IMR-90 (cell line): ENCODE results near the gene SLC44A1. TPM values are rescaled to one million over a fixed set of nuclear protein-coding genes. Genes with fewer than 3 reads are reported as not detected.

Source experiments
- ATAC-seq: fragments of 200-7000 bp; cut with Tn5 transposase; 2 replicates; pipeline ENCODE4 v1.9.1; 2020; ENCODE audit warnings: low read depth, mild to moderate bottlenecking, moderate library complexity
- BruUV-seq: library from RNA; stranded (reverse); fragments of 400-500 nt; replicated peaks from 2 replicates; lab custom pipeline; 2021; lab: Mats Ljungman, UMichigan
- CTCF ChIA-PET: fragments of 300-600 bp; formaldehyde crosslinking; extraction: SDS; loops from one replicate; lab custom pipeline; 2021; ENCODE audit warnings: antibody characterized with exemption; lab: Yijun Ruan, JAX
- POLR2A ChIA-PET: fragments of 300-600 bp; sonication (Branson Sonifier 250); formaldehyde crosslinking; loops from one replicate; lab custom pipeline; 2022; ENCODE audit warnings: antibody characterized with exemption; ENCODE audit not compliant: unreplicated experiment; lab: Charles Lee
- DNase-seq: peaks from one replicate; pipeline ENCODE4 v3.0.0; 2013
- H2AFZ ChIP-seq: replicated peaks from 2 replicates; pipeline ENCODE3; 2013; ENCODE audit warnings: low read length, mild to moderate bottlenecking; ENCODE audit not compliant: poor library complexity
- H2AK5ac ChIP-seq: 2 replicates; pipeline ENCODE4 v1.6.1; 2013; ENCODE audit warnings: low read depth, low read length, inconsistent platforms
- H2AK9ac ChIP-seq: replicated peaks from 2 replicates; pipeline ENCODE3; 2013; ENCODE audit warnings: mild to moderate bottlenecking, low read depth, low read length, moderate library complexity; ENCODE audit not compliant: poor library complexity
- H2BK120ac ChIP-seq: 2 replicates; pipeline ENCODE4 v1.6.1; 2013; ENCODE audit warnings: low read depth, low read length, inconsistent platforms
- H2BK15ac ChIP-seq: 3 replicates; pipeline ENCODE4 v1.6.1; 2013; ENCODE audit warnings: low read depth, low read length, inconsistent platforms
- H2BK20ac ChIP-seq: 2 replicates; pipeline ENCODE4 v1.6.1; 2013; ENCODE audit warnings: low read depth, mild to moderate bottlenecking, inconsistent platforms, low read length, moderate library complexity
- H2BK5ac ChIP-seq: 2 replicates; pipeline ENCODE4 v1.6.1; 2013; ENCODE audit warnings: mild to moderate bottlenecking, low read depth, low read length, inconsistent platforms; ENCODE audit not compliant: poor library complexity, severe bottlenecking
- H3K14ac ChIP-seq: replicated peaks from 2 replicates; pipeline ENCODE4 v1.6.1; 2013; ENCODE audit warnings: low read depth, low read length, inconsistent platforms
- H3K18ac ChIP-seq: 2 replicates; pipeline ENCODE4 v1.6.1; 2013; ENCODE audit warnings: low read depth, low read length, control low read depth
- H3K23ac ChIP-seq: 2 replicates; pipeline ENCODE4 v1.6.1; 2013; ENCODE audit warnings: low read depth, low read length, inconsistent platforms
- H3K27ac ChIP-seq: 2 replicates; pipeline ENCODE4 v1.5.1; 2013; ENCODE audit warnings: mild to moderate bottlenecking, control low read depth, low read length; ENCODE audit not compliant: insufficient read depth
- H3K27me3 ChIP-seq: 2 replicates; pipeline ENCODE4 v1.6.1; 2013; ENCODE audit warnings: low read length; ENCODE audit not compliant: control insufficient read depth, insufficient read depth
- H3K36me3 ChIP-seq: 2 replicates; pipeline ENCODE4 v1.6.1; 2013; ENCODE audit warnings: low read length, mixed read lengths; ENCODE audit not compliant: control insufficient read depth, insufficient read depth
- H3K4ac ChIP-seq: 2 replicates; pipeline ENCODE4 v1.6.1; 2013; ENCODE audit warnings: low read depth, low read length, inconsistent platforms
- H3K4me1 ChIP-seq: 2 replicates; pipeline ENCODE4 v1.6.1; 2013; ENCODE audit warnings: low read length, mixed read lengths; ENCODE audit not compliant: control insufficient read depth, insufficient read depth
- H3K4me2 ChIP-seq: 2 replicates; pipeline ENCODE4 v1.6.1; 2013; ENCODE audit warnings: low read depth, mild to moderate bottlenecking, control low read depth, low read length, moderate library complexity
- H3K4me3 ChIP-seq: 2 replicates; pipeline ENCODE4 v1.5.1; 2013; ENCODE audit warnings: low read depth, mild to moderate bottlenecking, control low read depth, low read length, moderate library complexity; ENCODE audit not compliant: insufficient read depth
- H3K56ac ChIP-seq: 2 replicates; pipeline ENCODE4 v1.6.1; 2013; ENCODE audit warnings: low read length, inconsistent platforms; ENCODE audit not compliant: insufficient read depth; ENCODE audit errors: extremely low read depth
- H3K79me1 ChIP-seq, 2 experiments: 2 replicates each; pipeline ENCODE4 v1.6.1; 2013; ENCODE audit warnings: low read length in 2 of 2, inconsistent platforms in 1 of 2, low read depth in 1 of 2
- H3K9ac ChIP-seq: 2 replicates; pipeline ENCODE4 v1.6.1; 2013; ENCODE audit warnings: low read depth, low read length, control low read depth
- H3K9me1 ChIP-seq: 2 replicates; pipeline ENCODE4 v1.6.1; 2013; ENCODE audit warnings: low read length, inconsistent platforms; ENCODE audit not compliant: insufficient read depth
- H3K9me3 ChIP-seq: 2 replicates; pipeline ENCODE4 v1.6.1; 2013; ENCODE audit warnings: low read length; ENCODE audit not compliant: control insufficient read depth, insufficient read depth
- H4K20me1 ChIP-seq: 2 replicates; pipeline ENCODE4 v1.6.1; 2013; ENCODE audit warnings: low read length, inconsistent platforms; ENCODE audit not compliant: insufficient read depth
- H4K5ac ChIP-seq: 2 replicates; pipeline ENCODE4 v1.6.1; 2013; ENCODE audit warnings: mild to moderate bottlenecking, low read depth, low read length, control low read depth
- H4K8ac ChIP-seq, 2 experiments: 2 replicates each; pipeline ENCODE4 v1.6.1; 2013; ENCODE audit warnings: low read depth in 2 of 2, low read length in 2 of 2, control low read depth in 1 of 2, inconsistent platforms in 1 of 2
- H4K91ac ChIP-seq: 2 replicates; pipeline ENCODE4 v1.6.1; 2013; ENCODE audit warnings: low read depth, low read length, inconsistent platforms; ENCODE audit not compliant: insufficient read depth
- BHLHE40 ChIP-seq: fragments of 150-350 bp; IDR thresholded peaks from 2 replicates; pipeline ENCODE4 v1.6.1; 2016; ENCODE audit warnings: mild to moderate bottlenecking, low read depth, low read length
- FOS ChIP-seq: fragments of 150-350 bp; IDR thresholded peaks from 2 replicates; pipeline ENCODE4 v1.6.1; 2016; ENCODE audit warnings: low read depth, low read length
- MAZ ChIP-seq: IDR thresholded peaks from 2 replicates; pipeline ENCODE4 v1.6.1; 2012; ENCODE audit warnings: low read depth, mild to moderate bottlenecking, low read length, improper control_type of control experiment, moderate library complexity, borderline replicate concordance
- MXI1 ChIP-seq: IDR thresholded peaks from 2 replicates; pipeline ENCODE4 v1.6.1; 2012; ENCODE audit warnings: low read depth, mild to moderate bottlenecking, low read length, moderate library complexity, borderline replicate concordance
- dilution Hi-C: fragments of 300-500 bp; cut with HindIII; formaldehyde crosslinking; loops from one replicate; pipeline ENCODE4 v1.14.3; 2018; ENCODE audit warnings: low sequenced_read_pairs; ENCODE audit not compliant: unreplicated experiment
- in situ Hi-C: fragments of 300-500 bp; cut with MboI; formaldehyde crosslinking; loops from 3 replicates; pipeline ENCODE4 v1.14.3; 2019; ENCODE audit warnings: low sequenced_read_pairs, inconsistent platforms, mixed read lengths
- intact Hi-C: fragments of 100-400 bp; cut with micrococcal nuclease; formaldehyde crosslinking; loops from 2 replicates; pipeline ENCODE4 v1.10.0; 2022
- polyA plus RNA-seq, 3 experiments: library from polyadenylated mRNA; depleted of rRNA; stranded (reverse); fragments of >200 nt; gene quantifications; 2 replicates each; pipeline ENCODE4 v1.2.3, GENCODE V29; 2012; ENCODE audit warnings: low replicate concordance in 1 of 3
- total RNA-seq: library from RNA; depleted of rRNA; stranded (reverse); fragments of >200 nt; gene quantifications from 2 replicates; pipeline ENCODE4 v1.2.3, GENCODE V29; 2012

The SLC44A1 gene
- total and polyA plus RNA-seq, 2 of the 4 experiments (the other 2 are of a cell fraction) = 5.2 to 21.7 TPM

DNA sequence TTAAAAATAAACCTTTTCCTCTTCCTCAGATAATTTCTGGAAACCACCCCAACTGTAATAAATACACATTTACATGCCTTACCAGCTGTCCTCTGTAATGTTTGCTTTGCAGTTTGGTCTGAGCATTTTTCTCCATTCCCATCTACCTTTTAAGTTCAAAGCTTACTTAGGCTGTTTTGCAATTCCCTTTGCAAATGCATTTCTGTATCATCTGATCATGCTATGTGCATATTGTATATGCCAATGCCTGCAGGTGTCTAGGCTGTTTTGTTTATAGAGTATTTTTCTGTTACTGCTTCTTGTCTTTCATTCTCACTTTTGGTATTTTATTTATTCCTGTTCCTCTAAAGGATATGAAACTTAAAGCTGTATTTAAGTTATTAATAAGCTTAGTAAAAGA, 86.3 kb downstream of the SLC44A1 start:
- Histone ChIP-seq H2AFZ (no peak overlapping the region), H3K56ac (no peak overlapping the region), H4K20me1 (no peaks in the 10 kb centered on the region), H3K4ac (no peak overlapping the region), H2BK5ac (no peak overlapping the region), H3K4me3 (no peak overlapping the region), H3K27ac (no peak overlapping the region), H3K14ac (no peak overlapping the region), H2BK15ac (no peak overlapping the region), H3K9me1 (peaks cover 3% of the 10 kb centered on the region; the same call in 1 of the 2 replicates), H2AK9ac (no peak overlapping the region), H3K18ac (no peak overlapping the region), H3K27me3 (no peaks in the 10 kb centered on the region), H3K4me1 (no peaks in the 10 kb centered on the region), H4K8ac (no peak overlapping the region), H3K9me3 (no peaks in the 10 kb centered on the region), H4K91ac (no peak overlapping the region), H3K9ac (no peak overlapping the region), H2BK20ac (no peak overlapping the region), H2AK5ac (no peak overlapping the region), H3K4me2 (no peak overlapping the region), H2BK120ac (no peak overlapping the region), H3K36me3 (no peaks in the 10 kb centered on the region), H3K23ac (no peak overlapping the region), H4K5ac (no peak overlapping the region), H3K79me1 (peaks cover 0 to 4% of the 10 kb centered on the region in 2 experiments; a peak in 2 of 4 replicates)
- intact Hi-C loops (loop anchor here (5.0 kb wide), 1 partner anchor 33 kb away; no protein-coding TSS in a partner anchor), dilution Hi-C loops (no loop called here), in situ Hi-C loops (no loop called here)
- 0 out of 2 replicates have a peak, but pooled peaks have one; percentile 13 for ATAC-seq
- TF ChIP-seq BHLHE40 (no peak), MXI1 (no peak), MAZ (no peak), FOS (no peak)
- ChIA-PET CTCF (interaction anchor here (2.1 kb wide), 1 partner anchor 15 kb away, joined by 9 read pairs; no protein-coding TSS in a partner anchor), POLR2A (interaction anchor here (0.5 kb wide), 1 partner anchor 106 kb away, joined by 4 read pairs; no protein-coding TSS in a partner anchor)
- DNase-seq = peak; percentile 16
- BruUV-seq = no TSS peak
